Liver (tissue), 9 donors: Measurements from ENCODE around the gene C16orf92. TPM values are rescaled to one million over a fixed set of nuclear protein-coding genes. Genes with fewer than 3 reads are reported as not detected.
A peak's percentile ranks its signal among the peaks of the same experiment; 100 is the strongest.

Experiments
- DNase-seq: peaks from one replicate; pipeline ENCODE4 v3.0.0-alpha.2; 2017; ENCODE audit warnings: low spot score
- H3K27ac ChIP-seq, 2 donors: one replicate each; pipeline ENCODE4 v1.7.0; 2013; ENCODE audit warnings: inconsistent platforms in 2 of 2, low read length in 2 of 2, control low read depth in 1 of 2, low read depth in 1 of 2, mild to moderate bottlenecking in 1 of 2
- H3K27me3 ChIP-seq, 4 donors: one replicate each; pipeline versions ENCODE4 v1.6.1 to v1.7.0; 2013; ENCODE audit warnings: low read length in 3 of 4, inconsistent platforms in 1 of 4, mild to moderate bottlenecking in 1 of 4, moderate library complexity in 1 of 4; ENCODE audit not compliant: control insufficient read depth in 4 of 4, insufficient read depth in 4 of 4
- H3K36me3 ChIP-seq, 4 donors: one replicate each; pipeline versions ENCODE4 v1.6.1 to v1.7.0; 2013; ENCODE audit warnings: low read length in 3 of 4, mild to moderate bottlenecking in 3 of 4, low read depth in 1 of 4, moderate library complexity in 1 of 4; ENCODE audit not compliant: control insufficient read depth in 4 of 4, insufficient read depth in 3 of 4
- H3K4me1 ChIP-seq, 4 donors: one replicate each; pipeline versions ENCODE4 v1.6.1 to v1.7.0; 2013; ENCODE audit warnings: low read length in 3 of 4, mild to moderate bottlenecking in 3 of 4, moderate library complexity in 1 of 4; ENCODE audit not compliant: control insufficient read depth in 4 of 4, insufficient read depth in 4 of 4
- H3K4me3 ChIP-seq, 3 donors: one replicate each; pipeline versions ENCODE4 v1.6.1 to v1.7.0; 2013; ENCODE audit warnings: low read length in 3 of 3, control low read depth in 1 of 3, low read depth in 1 of 3, mild to moderate bottlenecking in 1 of 3
- H3K9ac ChIP-seq, 2 donors: one replicate each; pipeline ENCODE4 v1.7.0; 2013; ENCODE audit warnings: low read length in 2 of 2, mild to moderate bottlenecking in 2 of 2, moderate library complexity in 2 of 2, control low read depth in 1 of 2, low read depth in 1 of 2
- H3K9me3 ChIP-seq, 4 donors: one replicate each; pipeline versions ENCODE4 v1.6.1 to v1.7.0; 2013; ENCODE audit warnings: low read length in 3 of 4; ENCODE audit not compliant: control insufficient read depth in 4 of 4
- ATF3 ChIP-seq: IDR thresholded peaks from 2 replicates; pipeline ENCODE4 v1.6.1; 2016; ENCODE audit warnings: antibody characterized with exemption
- CTCF ChIP-seq: fragments of 150-350 bp; IDR thresholded peaks from 2 replicates; pipeline ENCODE4 v1.5.1; 2017; ENCODE audit warnings: improper control_type of control experiment, low read depth, low read length; ENCODE audit not compliant: missing input control
- EGR1 ChIP-seq, 2 donors: IDR thresholded peaks; 2 replicates each; pipeline ENCODE4 v1.6.1; 2016 to 2018; ENCODE audit warnings: antibody characterized with exemption in 2 of 2, low read depth in 2 of 2
- FOXA1 ChIP-seq: IDR thresholded peaks from 2 replicates; pipeline ENCODE4 v1.6.1; 2016; ENCODE audit warnings: antibody characterized with exemption
- FOXA2 ChIP-seq: IDR thresholded peaks from 2 replicates; pipeline ENCODE4 v1.6.1; 2016; ENCODE audit warnings: antibody characterized with exemption
- GABPA ChIP-seq, 2 donors: IDR thresholded peaks in 1 of 2; conservative IDR thresholded peaks in 1 of 2; 2 replicates each; pipeline ENCODE4 v1.6.1; 2016; ENCODE audit warnings: antibody characterized with exemption in 2 of 2, mild to moderate bottlenecking in 1 of 2, moderate library complexity in 1 of 2
- HNF4A ChIP-seq, 2 donors: conservative IDR thresholded peaks; 2 replicates each; pipeline ENCODE4 v1.6.1; 2016; ENCODE audit warnings: antibody characterized with exemption in 2 of 2, mild to moderate bottlenecking in 2 of 2
- HNF4G ChIP-seq: IDR thresholded peaks from 2 replicates; pipeline ENCODE4 v1.6.1; 2016; ENCODE audit warnings: antibody characterized with exemption
- JUND ChIP-seq, 2 donors: IDR thresholded peaks; 2 replicates each; pipeline ENCODE4 v1.6.1; 2016; ENCODE audit warnings: antibody characterized with exemption in 2 of 2
- MAX ChIP-seq: IDR thresholded peaks from 2 replicates; pipeline ENCODE4 v1.6.1; 2016; ENCODE audit warnings: antibody characterized with exemption
- NR2F2 ChIP-seq: IDR thresholded peaks from 2 replicates; pipeline ENCODE4 v1.6.1; 2016; ENCODE audit warnings: antibody characterized with exemption
- RAD21 ChIP-seq, 2 donors: IDR thresholded peaks; 2 replicates each; pipeline ENCODE4 v1.6.1; 2016; ENCODE audit warnings: antibody characterized with exemption in 2 of 2, mild to moderate bottlenecking in 2 of 2
- REST ChIP-seq: IDR thresholded peaks from 2 replicates; pipeline ENCODE4 v1.6.1; 2016; ENCODE audit warnings: antibody characterized with exemption, mild to moderate bottlenecking
- RXRA ChIP-seq, 2 donors: IDR thresholded peaks; 2 replicates each; pipeline ENCODE4 v1.6.1; 2017 to 2018; ENCODE audit warnings: antibody characterized with exemption in 2 of 2, mild to moderate bottlenecking in 1 of 2
- SP1 ChIP-seq: IDR thresholded peaks from 2 replicates; pipeline ENCODE4 v1.6.1; 2018; ENCODE audit warnings: antibody characterized with exemption, mild to moderate bottlenecking
- TAF1 ChIP-seq: conservative IDR thresholded peaks from 2 replicates; pipeline ENCODE4 v1.6.1; 2016; ENCODE audit warnings: antibody characterized with exemption, mild to moderate bottlenecking
- YY1 ChIP-seq: IDR thresholded peaks from 2 replicates; pipeline ENCODE4 v1.6.1; 2016; ENCODE audit warnings: antibody characterized with exemption, mild to moderate bottlenecking
- ZBTB33 ChIP-seq: IDR thresholded peaks from 2 replicates; pipeline ENCODE4 v1.6.1; 2016; ENCODE audit warnings: antibody characterized with exemption
- WGBS: extraction: QIAGEN DNeasy Blood & Tissue Kit; methylation state at CpG from one replicate; pipeline ENCODE4 v1.1.7; 2013; 5-methylcytosine and 5-hydroxymethylcytosine counted together
- polyA plus RNA-seq, 2 donors: library from polyadenylated mRNA; stranded (reverse) in 1 of 2; unstranded in 1 of 2; fragments of 200-250 nt in 1 of 2; fragments of >200 nt in 1 of 2; fragmentation: Nextera tagmentation in 1 of 2; extraction: Ambion mirVana in 1 of 2; gene quantifications; one replicate each; pipeline versions ENCODE4 v1.2.1 to v1.2.3, GENCODE V29; 2013 to 2015
- total RNA-seq, 2 donors: library from RNA; depleted of rRNA; stranded (reverse); fragments of >200 nt; gene quantifications; one replicate each; pipeline ENCODE4 v1.2.3, GENCODE V29; 2014
- donor health status: healthy.
- donor health status: healthy.
- donor health status: healthy.
- donor health status: healthy.
- donor health status: healthy.

The C16orf92 gene
- total and polyA plus RNA-seq, 4 donors: not detected

- no peak for DNase-seq
- peaks cover 2 to 11% (median 7%) of the 10 kb centered on the region in 4 donors for H3K4me1 ChIP-seq
- no peak overlapping the region for H3K4me3 ChIP-seq
- H3K9me3 ChIP-seq: no peaks in the 10 kb centered on the region
- H3K36me3 ChIP-seq: no peaks in the 10 kb centered on the region
- no peak for TF ChIP-seq ATF3
- WGBS: 90% methylated on average over 3 of the region's 3 CpGs
- H3K27ac ChIP-seq: no peak overlapping the region
- H3K9ac ChIP-seq: no peak overlapping the region
- H3K27me3 ChIP-seq: no peaks in the 10 kb centered on the region
Measured at GRCh38 chr16:30051518-30051917, 28.5 kb downstream of the C16orf92 start.

- Histone ChIP-seq H3K27ac (peak overlapping the region; percentile 4 to 32), H3K36me3 (no peaks in the 10 kb centered on the region), H3K27me3 (no peaks in the 10 kb centered on the region), H3K9me3 (no peaks in the 10 kb centered on the region), H3K4me1 (peaks cover 2 to 11% (median 7%) of the 10 kb centered on the region in 4 donors), H3K9ac (no peak overlapping the region), H3K4me3 (peak overlapping the region; percentile 43 to 63 (median 60))
- TF ChIP-seq RXRA (IDR thresholded peaks at IDR 0.05) (no peak), FOXA1 (peak; percentile 20), HNF4A (conservative IDR thresholded peaks at IDR 0.05) (peak in 1 of 2 donors; percentile 34), ZBTB33 (peak; percentile 80), RAD21 (IDR thresholded peaks at IDR 0.05) (no peak), REST (peak; percentile 43), CTCF (no peak), YY1 (peak; percentile 83), JUND (IDR thresholded peaks at IDR 0.05) (no peak), ATF3 (no peak), GABPA (IDR thresholded peaks at IDR 0.05 in 1 of 2, conservative IDR thresholded peaks at IDR 0.05 in 1 of 2) (peak in 1 of 2 donors; percentile 74), SP1 (no peak), FOXA2 (no peak), HNF4G (no peak), NR2F2 (no peak), MAX (no peak), EGR1 (IDR thresholded peaks at IDR 0.05; ENCODE audit: low read depth in 2 of 2) (peak in 1 of 2 donors; percentile 46), TAF1 (no peak)
- WGBS: 6% methylated on average over 58 of the region's 58 CpGs
- DNase-seq: peak; percentile 97
Measured at GRCh38 chr16:30052671-30053372, 29.8 kb downstream of the C16orf92 start.
